Measurements from ENCODE around the gene DNAH1. TPM values are rescaled to one million over a fixed set of nuclear protein-coding genes. Genes with fewer than 3 reads are reported as not detected.
A peak's percentile ranks its signal among the peaks of the same experiment; 100 is the strongest.
"Not testable (repeated sequence)": the region's sequence is repeated elsewhere in the genome, so short reads cannot be mapped to it uniquely, and the experiment has no call there.

The DNAH1 gene
- total and polyA plus RNA-seq, 2 experiments from 2014 or later, result 0.81 to 1.8 TPM

DNA sequence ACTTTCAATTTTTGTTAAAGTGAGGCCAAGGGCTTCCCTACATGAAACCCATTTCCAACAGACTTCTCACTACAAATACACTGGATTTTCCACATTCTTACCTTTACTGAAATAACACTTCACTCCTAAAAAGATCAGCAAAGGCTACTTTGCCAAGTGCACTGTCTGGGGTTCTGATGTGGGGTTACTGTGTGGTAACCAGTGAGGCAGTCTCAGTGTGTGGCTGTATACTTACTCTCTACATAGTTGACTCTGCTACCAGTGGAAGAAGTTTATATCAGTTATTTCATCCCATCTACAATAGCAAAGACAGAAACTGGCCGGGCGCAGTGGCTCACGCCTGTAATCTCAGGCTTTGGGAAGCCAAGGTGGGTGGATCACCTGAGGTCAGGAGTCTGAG lies 43.3 kb upstream of the DNAH1 start (continued):
- TF ChIP-seq ETS1 (IDR thresholded peaks at IDR 0.05) (no peak), EZH2 (IDR thresholded peaks at IDR 0.05; ENCODE audit: low read depth, unreplicated experiment) (no peak)

GRCh38 chr3:52274781-52275180 lies 41.3 kb upstream of the DNAH1 start:
- not testable (repeated sequence) for ATAC-seq; H3K4me3 Mint-ChIP-seq; H3K27me3 ChIP-seq (ENCODE audit: insufficient read depth); H3K9me2 ChIP-seq (ENCODE audit: insufficient read depth); DNase-seq (ENCODE audit: low spot score); H3K27ac Mint-ChIP-seq; H3K4me3 ChIP-seq; H2AFZ ChIP-seq; H3K36me3 ChIP-seq (ENCODE audit: insufficient read depth); H3K9me3 Mint-ChIP-seq
- peaks cover 52% of the 10 kb centered on the region for H3K36me3 Mint-ChIP-seq (ENCODE audit: low read depth)
- H3F3A ChIP-seq (replicated peaks; ENCODE audit: low read depth), result peaks cover 11% of the 10 kb centered on the region; the same call in 1 of the 2 replicates
- peaks cover 78% of the 10 kb centered on the region for H4K20me1 ChIP-seq (replicated peaks; ENCODE audit: insufficient read depth)
- peak overlapping the region; percentile 16; the same call in 1 of the 2 replicates for H3K4me2 ChIP-seq
- H3K27me3 Mint-ChIP-seq (ENCODE audit: insufficient read depth, low read depth, poor library complexity), result peaks cover 11% of the 10 kb centered on the region
- peaks cover 21% of the 10 kb centered on the region for H3K4me1 ChIP-seq (ENCODE audit: insufficient read depth)
- peaks cover 83% of the 10 kb centered on the region for H3K79me2 ChIP-seq (replicated peaks; ENCODE audit: insufficient read depth)
- 0 out of 2 replicates have a peak overlapping the region, but pooled peaks have one; percentile 20 for H3K27ac ChIP-seq (ENCODE audit: low read depth)
- peaks cover 16% of the 10 kb centered on the region for H3K4me1 Mint-ChIP-seq

DNA sequence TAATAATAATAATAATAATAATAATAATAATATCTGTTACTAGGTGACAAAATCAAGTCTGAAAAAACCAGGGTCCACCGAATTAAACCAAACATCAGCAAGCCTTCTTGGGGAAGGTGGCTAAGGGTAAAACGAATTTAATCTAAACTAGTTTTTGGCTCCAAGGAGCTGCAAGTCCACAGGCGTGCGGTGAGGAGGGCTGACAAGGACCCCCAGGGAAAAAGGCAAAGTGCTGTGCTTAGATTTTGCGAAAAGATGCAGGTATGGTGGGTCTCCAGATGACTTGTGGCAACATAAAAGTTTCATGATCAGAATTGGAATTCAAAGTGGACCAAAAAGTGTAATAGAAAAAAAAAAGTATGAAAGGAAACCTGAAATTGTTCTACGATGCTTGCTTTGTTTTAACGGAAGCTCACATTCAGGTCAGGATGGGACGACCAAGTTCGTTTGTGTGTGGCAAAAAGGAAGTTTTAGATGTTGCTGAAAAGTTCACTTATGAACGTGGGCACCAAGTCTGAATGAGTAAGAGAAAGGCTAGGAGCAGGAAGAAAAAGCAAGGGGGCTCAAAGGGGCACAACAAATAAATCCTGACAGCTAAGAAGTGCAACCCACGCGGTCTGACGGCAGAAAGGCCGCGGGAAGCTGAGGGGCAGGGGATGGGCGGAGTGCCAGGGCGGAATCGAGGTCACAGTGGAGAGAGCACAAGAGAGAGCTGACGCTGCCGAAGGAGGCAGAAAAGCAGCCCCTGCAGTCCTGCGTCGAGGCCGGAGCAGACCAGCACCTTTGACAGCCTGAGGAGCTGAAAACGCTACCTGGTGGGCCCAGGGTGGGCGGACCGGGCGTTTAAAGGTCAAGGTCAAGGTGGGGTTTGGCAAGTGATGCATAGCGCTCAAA lies 38.8 kb upstream of the DNAH1 start:
- Histone ChIP-seq H4K20me1 (replicated peaks; ENCODE audit: insufficient read depth) (peaks cover 54% of the 10 kb centered on the region), H3K4me2 (peak overlapping the region; percentile 83), H3K27me3 (ENCODE audit: insufficient read depth) (no peaks in the 10 kb centered on the region), H3K9me2 (ENCODE audit: insufficient read depth) (no peaks in the 10 kb centered on the region), H3F3A (replicated peaks; ENCODE audit: low read depth) (peaks cover 11% of the 10 kb centered on the region; the same call in 1 of the 2 replicates), H3K79me2 (replicated peaks; ENCODE audit: insufficient read depth) (peaks cover 58% of the 10 kb centered on the region), H3K27ac (ENCODE audit: low read depth) (peak overlapping the region; percentile 95), H3K36me3 (ENCODE audit: insufficient read depth) (no peaks in the 10 kb centered on the region), H3K4me1 (ENCODE audit: insufficient read depth) (peaks cover 21% of the 10 kb centered on the region), H2AFZ (no peak overlapping the region), H3K4me3 (peak overlapping the region; percentile 72)
- peak overlapping the region; percentile 91 for H3K4me3 Mint-ChIP-seq
- peaks cover 16% of the 10 kb centered on the region for H3K4me1 Mint-ChIP-seq
- TF ChIP-seq EZH2phosphoT487 (IDR thresholded peaks at IDR 0.05; ENCODE audit: unreplicated experiment) (no peak), ZNF331 (CRISPR knock-in tag; IDR thresholded peaks at IDR 0.05; ENCODE audit: low read depth) (no peak), POLR2AphosphoS5 (IDR thresholded peaks at IDR 0.05; ENCODE audit: low read depth) (peak; percentile 18; the same call in 1 of the 2 replicates)
- TF ChIP-seq, protein P1, sequence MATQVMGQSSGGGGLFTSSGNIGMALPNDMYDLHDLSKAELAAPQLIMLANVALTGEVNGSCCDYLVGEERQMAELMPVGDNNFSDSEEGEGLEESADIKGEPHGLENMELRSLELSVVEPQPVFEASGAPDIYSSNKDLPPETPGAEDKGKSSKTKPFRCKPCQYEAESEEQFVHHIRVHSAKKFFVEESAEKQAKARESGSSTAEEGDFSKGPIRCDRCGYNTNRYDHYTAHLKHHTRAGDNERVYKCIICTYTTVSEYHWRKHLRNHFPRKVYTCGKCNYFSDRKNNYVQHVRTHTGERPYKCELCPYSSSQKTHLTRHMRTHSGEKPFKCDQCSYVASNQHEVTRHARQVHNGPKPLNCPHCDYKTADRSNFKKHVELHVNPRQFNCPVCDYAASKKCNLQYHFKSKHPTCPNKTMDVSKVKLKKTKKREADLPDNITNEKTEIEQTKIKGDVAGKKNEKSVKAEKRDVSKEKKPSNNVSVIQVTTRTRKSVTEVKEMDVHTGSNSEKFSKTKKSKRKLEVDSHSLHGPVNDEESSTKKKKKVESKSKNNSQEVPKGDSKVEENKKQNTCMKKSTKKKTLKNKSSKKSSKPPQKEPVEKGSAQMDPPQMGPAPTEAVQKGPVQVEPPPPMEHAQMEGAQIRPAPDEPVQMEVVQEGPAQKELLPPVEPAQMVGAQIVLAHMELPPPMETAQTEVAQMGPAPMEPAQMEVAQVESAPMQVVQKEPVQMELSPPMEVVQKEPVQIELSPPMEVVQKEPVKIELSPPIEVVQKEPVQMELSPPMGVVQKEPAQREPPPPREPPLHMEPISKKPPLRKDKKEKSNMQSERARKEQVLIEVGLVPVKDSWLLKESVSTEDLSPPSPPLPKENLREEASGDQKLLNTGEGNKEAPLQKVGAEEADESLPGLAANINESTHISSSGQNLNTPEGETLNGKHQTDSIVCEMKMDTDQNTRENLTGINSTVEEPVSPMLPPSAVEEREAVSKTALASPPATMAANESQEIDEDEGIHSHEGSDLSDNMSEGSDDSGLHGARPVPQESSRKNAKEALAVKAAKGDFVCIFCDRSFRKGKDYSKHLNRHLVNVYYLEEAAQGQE (IDR thresholded peaks at IDR 0.05; ENCODE audit: unreplicated experiment), result no peak
- H3K36me3 Mint-ChIP-seq (ENCODE audit: low read depth), result peaks cover 32% of the 10 kb centered on the region
- ATAC-seq, result peak; percentile 40
- no peaks in the 10 kb centered on the region; the same call in 2 of the 3 replicates for H3K9me3 Mint-ChIP-seq
- peak overlapping the region; percentile 100 for H3K27ac Mint-ChIP-seq
- H3K27me3 Mint-ChIP-seq (ENCODE audit: insufficient read depth, low read depth, poor library complexity), result peaks cover 13% of the 10 kb centered on the region
- DNase-seq (ENCODE audit: low spot score), result peak; percentile 53

Data from GM23338 (cell line).